MM.1S (cell line): ENCODE measurements around the gene SLIT3.

ENCODE experiments used
- DNase-seq: peaks from one replicate; pipeline ENCODE4 v3.0.0-alpha.2; 2015
- H2AFZ ChIP-seq: fragments of 300-600 bp; sonication (generic); 2 replicates; pipeline ENCODE4 v1.6.0; 2016; ENCODE audit warnings: antibody characterized with exemption, low read length
- H3F3A ChIP-seq: fragments of 300-600 bp; sonication (generic); 2 replicates; pipeline ENCODE4 v1.6.1; 2016; ENCODE audit warnings: mild to moderate bottlenecking, antibody characterized with exemption, low read length, moderate library complexity, mixed read lengths; ENCODE audit not compliant: insufficient read depth
- H3K27ac ChIP-seq: fragments of 300-600 bp; sonication (generic); 2 replicates; pipeline ENCODE4 v1.5.1; 2016; ENCODE audit warnings: mild to moderate bottlenecking, low read length
- H3K27me3 ChIP-seq: fragments of 300-600 bp; sonication (generic); replicated peaks from 2 replicates; pipeline ENCODE4 v1.6.0; 2016; ENCODE audit warnings: low read length; ENCODE audit not compliant: insufficient read depth
- H3K36me3 ChIP-seq: fragments of 300-600 bp; sonication (generic); replicated peaks from 2 replicates; pipeline ENCODE4 v1.6.1; 2016; ENCODE audit warnings: mild to moderate bottlenecking, low read length, mixed read lengths; ENCODE audit not compliant: insufficient read depth
- H3K4me1 ChIP-seq: fragments of 300-600 bp; sonication (generic); 2 replicates; pipeline ENCODE4 v1.6.1; 2016; ENCODE audit warnings: low read length, mixed read lengths
- H3K4me2 ChIP-seq: fragments of 300-600 bp; sonication (generic); 2 replicates; pipeline ENCODE4 v1.6.0; 2016; ENCODE audit warnings: low read depth, low read length
- H3K4me3 ChIP-seq: fragments of 300-600 bp; sonication (generic); 2 replicates; pipeline ENCODE4 v1.5.1; 2016; ENCODE audit warnings: low read length, mixed read lengths
- H3K79me2 ChIP-seq: fragments of 300-600 bp; sonication (generic); 2 replicates; pipeline ENCODE4 v1.6.1; 2016; ENCODE audit warnings: mixed run types, low read length, mixed read lengths
- H3K9ac ChIP-seq: fragments of 300-600 bp; sonication (generic); 2 replicates; pipeline ENCODE4 v1.6.1; 2016; ENCODE audit warnings: low read length, mixed read lengths
- H3K9me2 ChIP-seq: fragments of 300-600 bp; sonication (generic); replicated peaks from 2 replicates; pipeline ENCODE4 v1.6.1; 2016; ENCODE audit warnings: mild to moderate bottlenecking, low read length, mixed read lengths; ENCODE audit not compliant: insufficient read depth
- H3K9me3 ChIP-seq: fragments of 300-600 bp; sonication (generic); replicated peaks from 2 replicates; pipeline ENCODE4 v1.6.1; 2016; ENCODE audit warnings: mild to moderate bottlenecking, low read length, mixed read lengths; ENCODE audit not compliant: insufficient read depth
- H4K20me1 ChIP-seq: fragments of 300-600 bp; sonication (generic); 2 replicates; pipeline ENCODE4 v1.6.1; 2016; ENCODE audit warnings: mild to moderate bottlenecking, low read length, moderate library complexity, mixed read lengths; ENCODE audit not compliant: insufficient read depth
- EZH2 ChIP-seq: fragments of 300-600 bp; sonication (generic); optimal IDR thresholded peaks from 2 replicates; pipeline ENCODE3; 2017; ENCODE audit warnings: low read depth, mild to moderate bottlenecking, antibody characterized with exemption, low read length, mixed read lengths
- EZH2phosphoT487 ChIP-seq: fragments of 300-600 bp; sonication (generic); IDR thresholded peaks from 2 replicates; pipeline ENCODE4 v1.6.1; 2018; ENCODE audit warnings: antibody characterized with exemption, low read length
- TF ChIP-seq, protein P1 (sequence below): fragments of 300-600 bp; sonication (generic); IDR thresholded peaks from 2 replicates; pipeline ENCODE4 v1.5.1; 2016; ENCODE audit warnings: antibody characterized with exemption, low read length, mixed read lengths

SLIT3 gene

DNA sequence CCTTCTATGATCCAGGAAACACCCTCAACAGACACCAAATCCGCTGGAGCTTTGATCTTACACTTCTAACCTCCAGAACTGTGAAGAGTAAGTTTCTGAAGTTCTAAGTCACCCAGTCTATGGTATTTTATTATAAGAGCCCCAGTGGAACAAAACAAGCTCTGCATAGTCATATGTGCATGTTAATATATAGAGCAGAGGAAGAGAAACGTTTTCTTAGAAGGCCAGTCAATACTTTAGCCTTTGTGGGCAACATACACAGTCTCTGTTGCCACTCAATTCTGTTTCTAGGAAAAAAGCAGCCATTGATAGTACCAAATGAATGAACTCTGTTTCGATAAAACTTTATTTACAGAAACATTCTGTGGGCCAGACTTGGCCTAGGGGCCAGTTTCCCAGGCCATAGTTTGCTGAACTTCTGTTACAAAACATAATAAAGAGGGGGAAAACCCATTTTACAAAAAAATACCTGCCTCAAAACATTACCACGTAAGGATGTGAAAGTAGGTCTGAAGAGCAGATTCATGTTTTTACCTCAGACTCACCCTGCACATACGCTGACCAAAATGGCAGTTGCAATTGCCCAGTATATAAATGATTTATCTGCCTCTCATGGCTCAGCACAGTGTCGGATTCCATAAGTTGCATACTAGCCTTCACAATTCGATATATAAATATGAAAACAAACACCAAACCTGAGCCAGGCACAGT lies 350.5 kb downstream of the SLIT3 start:
- Histone ChIP-seq H3K27ac (no peak overlapping the region), H3K79me2 (no peaks in the 10 kb centered on the region), H3K9me2 (no peaks in the 10 kb centered on the region), H2AFZ (no peak overlapping the region), H3K36me3 (no peaks in the 10 kb centered on the region), H3K4me3 (no peak overlapping the region), H3K27me3 (no peaks in the 10 kb centered on the region), H4K20me1 (no peaks in the 10 kb centered on the region), H3K9ac (no peak overlapping the region), H3K9me3 (no peaks in the 10 kb centered on the region), H3F3A (no peaks in the 10 kb centered on the region), H3K4me1 (no peaks in the 10 kb centered on the region), H3K4me2 (no peak overlapping the region)
- TF ChIP-seq EZH2phosphoT487 (no peak), EZH2 (no peak)
- TF ChIP-seq, protein P1, sequence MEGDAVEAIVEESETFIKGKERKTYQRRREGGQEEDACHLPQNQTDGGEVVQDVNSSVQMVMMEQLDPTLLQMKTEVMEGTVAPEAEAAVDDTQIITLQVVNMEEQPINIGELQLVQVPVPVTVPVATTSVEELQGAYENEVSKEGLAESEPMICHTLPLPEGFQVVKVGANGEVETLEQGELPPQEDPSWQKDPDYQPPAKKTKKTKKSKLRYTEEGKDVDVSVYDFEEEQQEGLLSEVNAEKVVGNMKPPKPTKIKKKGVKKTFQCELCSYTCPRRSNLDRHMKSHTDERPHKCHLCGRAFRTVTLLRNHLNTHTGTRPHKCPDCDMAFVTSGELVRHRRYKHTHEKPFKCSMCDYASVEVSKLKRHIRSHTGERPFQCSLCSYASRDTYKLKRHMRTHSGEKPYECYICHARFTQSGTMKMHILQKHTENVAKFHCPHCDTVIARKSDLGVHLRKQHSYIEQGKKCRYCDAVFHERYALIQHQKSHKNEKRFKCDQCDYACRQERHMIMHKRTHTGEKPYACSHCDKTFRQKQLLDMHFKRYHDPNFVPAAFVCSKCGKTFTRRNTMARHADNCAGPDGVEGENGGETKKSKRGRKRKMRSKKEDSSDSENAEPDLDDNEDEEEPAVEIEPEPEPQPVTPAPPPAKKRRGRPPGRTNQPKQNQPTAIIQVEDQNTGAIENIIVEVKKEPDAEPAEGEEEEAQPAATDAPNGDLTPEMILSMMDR: no peak
- no peak for DNase-seq

- TF ChIP-seq EZH2phosphoT487: no peak
- TF ChIP-seq, protein P1: no peak
- TF ChIP-seq EZH2: no peak
- H3K27me3 ChIP-seq: no peaks in the 10 kb centered on the region
These were observed 352.2 kb downstream of the SLIT3 start for GRCh38 chr5:168948746-168949145.

GRCh38 chr5:168947212-168947868 lies 353.6 kb downstream of the SLIT3 start:
- Histone ChIP-seq H3K27me3 (no peaks in the 10 kb centered on the region), H4K20me1 (no peaks in the 10 kb centered on the region), H3K4me2 (no peak overlapping the region; the same call in 1 of the 2 replicates), H3K9me2 (no peaks in the 10 kb centered on the region), H3K4me3 (no peak overlapping the region), H2AFZ (peak overlapping the region; percentile 43; the same call in 1 of the 2 replicates), H3K9ac (no peak overlapping the region), H3K4me1 (no peaks in the 10 kb centered on the region), H3K9me3 (no peaks in the 10 kb centered on the region), H3K36me3 (no peaks in the 10 kb centered on the region), H3K79me2 (no peaks in the 10 kb centered on the region), H3F3A (no peaks in the 10 kb centered on the region), H3K27ac (no peak overlapping the region)
- no peak for TF ChIP-seq EZH2
- TF ChIP-seq, protein P1: peak; percentile 84
- DNase-seq: peak; percentile 55

More at GRCh38 chr5:168948746-168949145, 352.2 kb downstream of the SLIT3 start:
- Histone ChIP-seq H2AFZ (no peak overlapping the region), H3K9ac (no peak overlapping the region), H4K20me1 (no peaks in the 10 kb centered on the region), H3K36me3 (no peaks in the 10 kb centered on the region), H3K9me3 (no peaks in the 10 kb centered on the region), H3F3A (no peaks in the 10 kb centered on the region), H3K27ac (no peak overlapping the region), H3K79me2 (no peaks in the 10 kb centered on the region), H3K4me1 (no peaks in the 10 kb centered on the region), H3K4me3 (no peak overlapping the region), H3K4me2 (no peak overlapping the region), H3K9me2 (no peaks in the 10 kb centered on the region)
- no peak for DNase-seq
